UCSD-AML1 (cell line): ENCODE results near the gene MTPN.
A peak's percentile ranks its signal among the peaks of the same experiment; 100 is the strongest.

Experiments used
- DNase-seq: peaks from one replicate; lab custom pipeline; 2025; ENCODE audit not compliant: unreplicated experiment; lab: John Stamatoyannopoulos, UW

Gene MTPN

DNA sequence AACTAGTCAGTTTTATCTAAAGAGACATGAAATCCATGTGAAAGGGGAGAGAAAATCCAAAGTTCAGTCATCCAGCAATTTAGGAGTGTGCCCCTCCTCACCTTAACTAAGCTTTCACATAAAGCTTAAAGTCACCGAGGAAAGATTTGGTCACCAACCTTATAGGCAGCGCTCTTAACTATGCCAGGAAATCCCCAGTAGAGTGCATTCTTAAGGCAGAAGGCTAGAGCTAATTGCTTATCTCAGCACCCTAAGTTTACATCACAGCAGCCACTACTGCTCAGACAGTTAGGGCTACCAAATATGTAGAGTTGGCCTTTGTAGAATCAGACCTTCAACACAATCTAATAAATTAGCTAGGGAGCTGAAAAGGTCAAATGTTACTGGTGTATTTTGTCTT, 47.9 kb downstream of the MTPN start:
- no peak for DNase-seq

DNA sequence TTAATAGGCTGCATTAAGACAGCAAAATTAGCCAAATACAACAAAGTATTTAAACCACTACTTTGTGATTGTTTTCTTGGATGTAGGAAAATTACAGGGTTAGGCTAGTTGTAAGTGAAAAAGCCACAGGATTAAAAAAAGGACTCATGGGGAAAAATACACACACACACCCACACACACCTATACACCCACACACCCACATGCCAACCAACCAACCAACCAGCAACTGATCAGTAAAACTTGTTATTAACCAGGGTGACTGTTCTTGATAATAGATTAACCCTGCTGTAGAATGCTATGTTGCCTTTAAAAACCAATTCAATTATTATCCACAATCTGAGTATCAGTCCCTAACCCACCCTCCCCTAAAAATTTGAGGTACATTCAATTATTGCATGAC, 49.0 kb downstream of the MTPN start:
- no peak for DNase-seq

DNA sequence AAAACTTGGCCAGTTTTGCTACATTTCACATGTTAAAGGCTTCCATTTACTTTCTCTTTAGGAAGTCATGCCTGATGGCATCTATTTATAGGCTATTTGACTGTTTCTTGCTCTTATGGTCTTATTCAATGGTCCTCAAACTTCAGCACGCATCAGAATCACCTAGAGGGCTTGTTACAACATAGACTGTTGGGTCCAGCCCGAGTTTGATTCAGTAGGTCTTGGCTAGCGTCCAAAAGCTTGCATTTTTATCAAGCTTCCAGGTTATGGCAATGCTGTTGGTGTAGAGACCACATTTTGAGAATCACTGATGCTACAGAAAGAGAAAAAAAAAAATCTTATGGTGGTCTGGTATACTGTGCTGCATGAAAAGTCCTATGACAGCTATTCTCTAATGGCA, 51.9 kb downstream of the MTPN start:
- no peak for DNase-seq

DNA sequence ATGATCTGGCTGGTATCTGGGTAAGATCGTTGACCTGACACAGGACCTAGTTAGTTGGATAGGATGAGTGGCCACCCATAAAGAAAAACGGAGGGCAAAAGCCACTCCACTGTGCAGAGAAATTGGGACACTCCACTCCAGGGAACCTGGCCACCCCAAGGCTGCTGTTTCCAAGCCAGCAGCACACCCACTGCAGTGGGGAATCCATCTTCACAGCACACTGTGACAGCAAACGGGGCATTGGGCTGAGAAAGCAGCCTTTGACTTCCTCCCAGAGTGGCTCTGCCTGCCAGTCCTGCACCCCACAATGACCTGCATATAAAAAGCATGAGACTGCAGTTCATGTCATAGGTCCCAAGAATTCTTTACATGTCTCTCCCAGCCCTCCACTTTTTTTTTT, 52.9 kb downstream of the MTPN start:
- no peak for DNase-seq

DNA sequence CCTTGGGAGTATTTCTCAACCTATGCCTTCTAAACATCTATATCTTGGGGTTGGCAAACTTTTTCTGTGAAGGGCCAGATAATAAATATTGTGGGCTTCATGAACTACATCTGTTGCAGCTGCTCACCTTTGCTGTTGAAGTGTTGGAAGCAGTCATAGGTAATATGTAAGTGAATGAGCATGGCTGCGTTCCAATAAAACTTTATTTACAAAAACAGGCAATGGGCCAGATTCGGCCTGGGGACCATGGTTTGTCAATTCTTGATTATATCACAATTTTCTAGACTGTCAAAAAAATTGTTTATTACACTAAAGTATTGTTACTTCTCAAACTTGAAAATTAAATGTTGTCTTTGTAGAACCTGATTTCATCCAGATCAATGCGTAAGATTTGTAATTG, 54.9 kb downstream of the MTPN start:
- no peak for DNase-seq

DNA sequence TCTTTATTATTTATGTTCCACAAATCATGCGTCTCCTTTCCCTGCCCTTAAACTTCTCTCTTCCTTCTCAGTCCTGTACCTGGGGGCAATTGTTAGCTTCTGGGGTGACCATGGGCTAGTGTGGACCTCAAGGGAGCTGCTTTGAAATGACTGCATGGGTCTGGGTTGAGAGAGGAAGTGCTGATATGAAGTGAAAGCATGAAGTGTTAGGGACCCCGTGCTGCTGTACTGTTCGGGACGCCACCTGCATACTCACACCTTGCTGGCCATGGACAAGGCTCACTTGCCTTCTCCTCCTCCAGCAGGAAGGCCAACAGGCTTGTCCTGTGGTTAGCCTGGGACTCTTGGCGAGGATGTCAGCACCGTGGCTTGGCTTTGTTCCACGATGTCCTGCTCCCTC, 56.7 kb downstream of the MTPN start:
- no peak for DNase-seq

DNA sequence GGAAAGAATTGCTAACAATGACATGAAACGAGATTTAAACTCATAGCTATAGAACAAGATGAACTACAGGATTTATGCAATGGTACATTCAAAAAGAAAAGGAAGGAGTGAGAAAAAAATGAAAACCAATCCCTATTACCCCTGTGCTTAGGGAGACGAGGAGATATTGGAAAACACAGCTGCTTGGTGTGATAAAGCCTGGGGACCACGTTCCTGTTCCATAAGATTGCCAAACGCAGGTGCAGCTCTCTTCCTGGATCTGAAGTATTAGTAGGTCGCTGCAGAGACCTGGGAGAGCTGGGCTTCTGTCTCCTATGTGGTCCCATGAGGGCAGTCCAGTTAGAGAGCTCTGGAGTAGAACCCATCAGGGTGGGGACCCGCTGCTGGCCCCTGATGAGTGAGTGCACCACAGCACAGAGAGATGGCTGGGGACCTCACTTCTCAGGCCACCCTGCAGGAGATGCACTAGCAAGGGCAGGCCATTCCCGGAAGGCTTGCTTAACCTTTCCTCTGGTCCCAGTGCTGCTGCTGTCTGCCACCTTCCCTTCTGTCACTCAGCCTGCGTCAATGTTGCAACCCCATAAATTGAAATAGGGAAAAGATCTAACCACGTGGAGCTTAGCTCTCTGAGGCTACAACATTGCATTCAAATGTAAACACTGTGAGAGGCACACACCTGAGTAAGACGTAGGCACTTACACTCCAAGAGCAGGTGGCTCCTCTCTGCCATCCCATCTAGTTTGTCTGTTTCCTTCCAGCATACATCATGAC, 57.9 kb downstream of the MTPN start:
- DNase-seq = no peak

DNA sequence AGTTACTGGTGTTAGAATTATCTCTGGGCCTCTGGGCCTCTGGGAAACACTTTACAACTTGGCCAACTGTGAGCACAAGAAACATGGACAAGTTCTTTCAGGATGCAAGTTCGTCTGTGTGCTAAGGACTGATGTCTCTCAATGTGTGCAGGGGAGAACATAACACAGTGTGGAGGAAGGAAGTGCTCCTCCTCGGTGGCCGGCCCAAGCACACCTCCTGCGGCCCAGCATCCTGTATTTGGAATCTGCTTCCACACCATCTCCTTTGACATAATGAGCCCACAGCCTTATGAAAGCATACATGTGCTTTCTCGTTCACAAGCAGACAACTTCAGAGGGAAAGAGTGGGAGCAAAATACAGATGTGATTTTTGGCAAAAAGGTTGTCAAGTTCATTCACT, 59.0 kb downstream of the MTPN start:
- no peak for DNase-seq

DNA sequence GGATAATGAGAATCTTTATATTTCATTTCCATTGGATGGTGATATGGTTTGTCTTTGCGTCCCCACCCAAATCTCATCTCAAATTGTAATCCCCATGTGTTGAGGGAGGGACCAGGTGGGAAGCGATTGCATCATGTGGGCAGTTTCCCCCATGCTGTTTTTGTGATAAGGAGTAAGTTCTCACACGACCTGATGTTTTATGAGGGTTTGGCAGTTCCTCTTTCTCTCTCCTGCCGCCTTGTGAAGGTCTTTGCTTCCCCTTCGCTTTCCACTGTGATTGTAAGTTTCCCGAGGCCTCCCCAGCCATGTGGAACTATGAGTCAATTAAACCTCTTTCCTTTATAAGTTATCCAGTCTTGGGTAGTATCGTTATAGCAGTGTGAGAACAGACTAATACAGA, 59.4 kb downstream of the MTPN start:
- peak; percentile 9 for DNase-seq

DNA sequence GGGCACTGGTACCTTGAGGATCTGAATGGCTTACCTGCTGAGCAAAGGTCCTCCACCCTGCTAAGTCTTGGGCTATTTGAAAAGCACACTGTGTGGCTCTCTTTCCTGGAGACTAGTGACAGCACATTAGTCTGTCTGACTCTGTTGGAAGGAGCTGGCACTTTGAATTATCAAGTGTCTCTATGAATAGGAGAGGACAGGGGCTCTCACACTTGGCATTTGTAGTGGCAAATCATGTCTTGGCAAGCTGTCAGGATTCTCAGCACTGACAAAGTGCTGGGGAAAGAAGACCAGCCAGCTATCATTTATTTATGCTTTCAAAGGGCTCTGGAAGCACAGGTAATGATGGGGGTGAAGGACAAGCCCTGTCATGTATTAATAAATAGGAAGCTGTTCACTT, 62.8 kb downstream of the MTPN start:
- no peak for DNase-seq

DNA sequence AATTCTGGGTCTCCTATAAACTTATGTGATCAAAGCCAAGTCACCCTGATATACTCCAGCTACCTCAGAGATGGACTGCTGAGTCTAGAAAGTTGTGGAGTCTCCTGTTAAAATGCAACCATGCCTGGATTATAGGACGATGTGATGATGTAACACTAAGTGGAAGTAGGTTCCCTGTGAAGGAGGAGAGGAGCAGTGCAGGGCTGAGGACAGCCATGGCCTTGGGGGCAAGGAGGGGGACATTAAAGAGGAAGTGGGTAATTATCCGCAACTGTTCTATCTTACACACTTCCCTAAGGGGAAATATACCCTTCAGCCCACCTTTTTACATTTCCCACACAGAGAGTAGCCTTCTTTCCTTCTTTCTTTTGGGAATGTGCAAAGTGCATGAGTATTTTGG, 63.8 kb downstream of the MTPN start:
- DNase-seq = no peak

DNA sequence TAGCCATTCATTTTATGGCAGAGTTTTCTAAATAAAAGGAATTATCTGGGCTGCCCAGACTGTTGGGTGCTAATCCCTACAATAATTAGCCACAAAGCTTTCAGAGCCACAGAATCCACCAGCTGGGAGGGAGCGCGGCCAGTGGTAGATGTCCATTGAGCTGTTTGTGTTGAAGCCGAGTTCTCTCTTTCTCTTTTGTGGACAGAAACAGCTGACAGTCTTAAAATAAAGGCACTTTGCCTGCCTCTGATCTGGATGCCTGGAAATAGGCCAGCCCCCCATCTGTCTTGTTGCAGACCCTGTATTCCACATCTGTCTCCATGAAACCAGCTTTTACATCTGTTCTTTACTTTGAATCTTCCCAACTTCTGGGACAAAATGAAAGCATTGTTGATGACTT, 66.1 kb downstream of the MTPN start:
- no peak for DNase-seq

DNA sequence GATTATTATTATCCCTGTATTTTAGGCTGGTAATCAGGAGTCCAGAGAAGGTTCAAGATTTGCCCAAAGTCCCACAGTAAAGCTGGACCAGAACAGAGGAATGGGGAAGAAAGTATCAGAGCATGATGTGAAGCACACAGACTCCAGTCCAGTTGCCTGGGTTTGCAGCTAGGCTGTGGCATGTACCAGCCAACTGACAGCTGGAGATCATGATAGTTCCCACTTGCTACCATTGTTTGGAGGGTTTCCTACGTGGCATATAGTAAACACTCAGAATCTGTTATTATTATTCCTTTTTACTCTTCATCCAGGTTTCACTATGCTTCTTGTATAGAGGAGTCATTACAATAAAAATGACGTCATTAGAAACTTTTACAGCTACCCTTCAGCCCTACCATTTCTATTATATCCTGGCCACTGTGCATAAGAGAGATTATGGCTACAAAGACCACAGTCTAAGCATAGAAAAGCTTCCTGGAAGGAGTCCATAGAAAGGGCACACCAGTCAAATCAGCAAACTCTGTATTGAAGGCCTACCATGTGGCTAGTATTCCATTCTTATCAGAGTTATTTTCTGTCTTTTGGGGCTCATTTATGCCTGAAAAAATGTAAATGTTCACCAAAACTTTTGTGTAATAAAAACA, 66.6 kb downstream of the MTPN start:
- no peak for DNase-seq

DNA sequence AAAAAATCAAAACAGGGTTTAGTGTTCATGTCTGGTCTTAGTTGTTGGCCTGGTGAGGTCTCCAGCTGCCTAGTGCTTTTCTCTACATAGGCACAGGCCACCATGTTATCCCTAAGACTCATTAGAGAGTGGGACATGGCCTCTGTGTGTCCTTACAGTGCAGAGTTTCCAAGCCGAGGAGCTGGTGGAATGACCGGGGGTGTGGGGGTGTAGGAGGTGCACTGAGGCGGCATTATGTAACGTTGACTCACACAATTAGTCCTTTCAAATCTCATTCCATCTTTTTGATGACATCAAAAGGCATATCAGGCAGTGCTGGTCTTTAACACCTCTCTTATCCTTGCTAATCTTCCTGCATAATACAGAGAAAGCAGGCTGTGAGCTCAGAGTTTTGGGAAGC, 71.3 kb downstream of the MTPN start:
- no peak for DNase-seq

DNA sequence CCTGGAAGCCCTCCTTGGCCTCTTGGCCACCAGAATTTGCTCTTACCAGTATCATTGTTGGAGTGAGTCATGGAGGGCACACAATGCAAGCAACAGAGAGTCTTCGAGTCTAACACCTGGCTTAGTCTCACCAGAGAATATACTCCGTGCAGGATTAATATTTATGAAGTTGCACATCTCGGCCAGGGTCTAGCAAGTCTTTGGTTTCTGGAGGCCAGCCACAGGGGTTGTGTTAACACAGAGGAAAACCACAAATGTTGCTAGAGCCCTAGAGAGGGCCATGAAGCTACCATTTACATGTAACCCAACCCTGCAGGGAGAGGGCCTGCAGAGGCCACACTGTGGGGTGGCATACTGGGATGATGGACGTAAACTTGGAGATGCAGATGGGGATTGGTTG, 71.8 kb downstream of the MTPN start:
- DNase-seq = no peak

DNA sequence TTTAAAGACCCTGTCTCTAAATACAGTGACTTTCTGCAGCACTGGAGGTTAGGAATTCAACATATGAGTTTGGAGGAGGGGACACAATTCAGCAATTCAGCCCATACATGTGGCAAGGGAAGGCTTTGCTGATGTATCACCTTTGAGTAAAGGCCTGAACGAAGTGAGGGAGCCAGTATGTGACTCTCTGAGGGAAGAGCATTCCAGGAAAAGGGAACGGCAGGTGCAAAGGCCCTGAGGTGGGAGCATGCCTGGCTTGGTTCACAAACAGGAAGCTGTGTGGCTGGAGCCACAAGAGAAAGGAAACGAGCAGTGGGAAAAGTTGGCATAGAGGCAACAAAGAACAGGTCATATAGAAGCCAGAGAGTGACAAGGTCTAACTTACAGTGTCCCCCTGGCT, 72.9 kb downstream of the MTPN start:
- DNase-seq = no peak

DNA sequence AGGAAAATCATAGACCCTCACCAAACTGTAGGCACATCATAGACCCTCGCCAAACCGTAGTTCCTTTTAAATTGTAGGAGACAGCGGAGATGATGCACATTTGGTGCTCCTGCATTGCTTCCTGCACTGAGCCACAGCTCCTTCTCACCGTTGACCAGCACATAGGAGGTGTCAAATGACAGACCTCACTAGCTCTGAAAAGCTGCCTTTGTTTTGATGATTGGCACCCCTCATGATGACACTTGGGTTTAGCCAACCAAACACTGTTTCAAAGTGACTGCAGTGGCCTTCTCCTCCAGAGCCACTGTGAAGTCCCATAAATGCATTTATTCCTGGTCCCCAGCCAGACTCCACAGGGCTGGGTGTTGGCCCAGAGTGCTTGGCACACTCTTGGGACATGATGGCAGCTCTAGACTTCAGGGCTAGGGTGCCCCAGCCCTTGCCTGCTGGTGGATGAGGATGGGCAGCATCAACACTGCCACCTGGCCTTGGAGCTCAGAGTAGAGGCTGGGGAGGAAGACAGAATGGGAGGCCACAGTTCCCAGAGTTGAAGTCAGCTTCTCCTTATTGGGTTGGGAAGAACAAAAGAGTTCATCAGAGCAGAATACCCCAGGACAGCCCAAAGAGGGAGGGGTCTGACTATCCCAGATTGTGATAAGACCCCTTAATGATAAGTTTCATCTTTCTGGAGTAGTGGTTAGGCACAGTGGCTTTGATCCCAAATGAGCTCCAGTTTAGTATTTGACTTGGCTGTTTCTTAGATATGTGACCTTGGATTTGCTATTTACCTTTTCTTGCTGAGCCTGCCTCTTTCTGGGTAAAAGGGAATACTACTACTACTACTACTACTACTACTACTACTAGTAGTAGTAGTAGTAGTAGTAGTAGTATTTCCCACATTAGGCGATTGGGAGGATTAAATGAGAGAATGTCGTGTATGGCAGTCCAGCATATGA, 75.3 kb downstream of the MTPN start:
- no peak for DNase-seq

DNA sequence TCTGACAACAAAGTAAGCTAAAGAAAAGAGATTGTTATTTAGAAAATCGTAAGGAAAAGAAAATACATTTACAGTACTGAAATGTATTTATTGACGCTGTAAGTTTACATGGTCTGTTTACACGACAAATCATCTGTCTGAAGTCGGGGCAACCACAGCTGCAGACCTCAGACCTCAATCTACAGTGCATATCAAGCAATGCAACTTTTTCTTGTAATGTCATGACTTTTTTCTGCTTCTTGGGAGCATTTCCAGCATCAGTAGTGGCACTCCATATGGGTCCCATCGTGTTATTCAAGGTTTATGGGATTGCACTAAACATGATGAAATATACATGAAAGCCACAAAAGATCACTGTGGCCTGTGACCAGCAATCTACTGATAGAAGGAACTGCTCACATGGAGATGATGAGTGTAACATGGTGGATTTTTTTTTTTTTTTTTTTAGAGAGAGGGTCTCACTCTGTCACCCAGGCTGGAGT, 77.1 kb downstream of the MTPN start:
- no peak for DNase-seq

DNA sequence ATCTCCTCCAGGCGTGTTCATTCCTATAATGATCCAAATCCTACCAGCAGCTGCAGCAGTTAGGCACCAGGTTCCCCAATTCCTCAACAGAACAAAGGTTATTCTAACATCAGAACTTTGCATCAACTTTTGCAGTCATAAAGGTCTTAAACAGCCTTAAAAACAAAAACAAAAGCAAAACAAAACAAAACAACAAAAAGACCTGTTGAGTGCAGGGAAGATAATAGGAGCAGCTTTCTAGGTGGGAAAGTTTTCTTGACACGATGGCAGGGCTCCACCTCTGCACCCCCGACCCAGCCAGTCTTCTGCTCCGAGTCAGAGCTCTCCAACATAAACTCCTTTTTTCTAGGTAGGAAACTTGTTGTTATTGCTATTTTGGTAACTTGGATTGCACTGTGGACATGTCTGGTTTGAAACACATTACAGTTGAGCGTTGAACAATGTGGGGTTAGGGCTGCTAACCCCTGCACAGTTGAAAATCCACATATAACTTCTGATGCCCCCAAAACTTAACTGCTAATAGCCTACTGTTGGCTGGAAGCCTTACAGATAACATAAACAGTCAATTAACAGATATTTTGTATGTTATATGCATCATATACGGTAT, 77.6 kb downstream of the MTPN start:
- no peak for DNase-seq

DNA sequence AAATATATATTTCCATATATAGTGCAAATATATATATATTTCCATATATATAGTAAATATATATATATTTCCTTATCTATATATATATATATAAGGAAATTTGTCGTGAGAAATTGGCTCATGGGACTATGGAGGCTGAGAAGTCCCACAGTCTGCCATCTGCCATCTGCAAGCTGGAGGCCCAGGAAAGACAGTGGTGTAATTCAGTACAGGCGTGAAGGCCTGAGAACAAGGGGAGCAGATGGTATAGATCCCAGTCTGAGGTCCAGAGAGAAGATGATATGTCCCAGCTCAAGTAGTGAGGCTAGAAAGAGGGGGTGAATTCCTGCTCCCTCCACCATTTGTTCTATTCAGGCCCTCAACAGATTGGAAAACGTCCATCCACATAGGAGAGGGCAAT, 78.9 kb downstream of the MTPN start:
- no peak for DNase-seq

DNA sequence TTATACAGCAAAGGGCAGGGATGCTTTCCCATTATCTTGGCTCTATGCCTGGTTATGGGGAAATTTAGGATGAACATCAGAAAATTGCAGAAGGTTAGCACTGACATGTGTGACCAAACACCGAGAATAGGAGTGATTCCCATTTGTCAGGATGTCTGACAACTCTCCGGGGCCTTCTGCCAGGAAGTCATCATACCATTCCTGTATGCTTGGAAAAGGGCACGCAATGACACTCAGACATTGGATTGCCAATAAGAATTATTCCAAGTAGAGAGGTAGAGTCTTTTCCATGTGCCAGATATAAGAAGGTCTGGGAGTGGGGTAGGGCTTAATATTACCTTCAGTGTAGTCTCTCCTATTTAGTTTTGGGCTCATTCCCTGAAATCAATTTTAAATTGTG, 82.3 kb downstream of the MTPN start:
- no peak for DNase-seq
